ENCODE measurements around the gene SERPIND1. TPM values are rescaled to one million over a fixed set of nuclear protein-coding genes. Genes with fewer than 3 reads are reported as not detected.

SERPIND1 gene
- polyA plus RNA-seq, 1 donor from 2014 or later: not detected

GRCh38 chr22:20802922-20803553 is 29.1 kb downstream of the SERPIND1 start:
- no peak for TF ChIP-seq CTCF (IDR thresholded peaks at IDR 0.05; ENCODE audit: poor library complexity, severe bottlenecking)
- no peak for TF ChIP-seq EP300 (conservative IDR thresholded peaks at IDR 0.05; ENCODE audit: poor library complexity, severe bottlenecking)
- TF ChIP-seq TAF1 (IDR thresholded peaks at IDR 0.05; ENCODE audit: low read depth): no peak
- no peak for TF ChIP-seq SMC3 (conservative IDR thresholded peaks at IDR 0.05; ENCODE audit: poor library complexity)
- no peak for TF ChIP-seq REST (IDR thresholded peaks at IDR 0.05; ENCODE audit: borderline replicate concordance)
- TF ChIP-seq POLR2AphosphoS5 (IDR thresholded peaks at IDR 0.05): no peak
- no peak for TF ChIP-seq EZH2 (IDR thresholded peaks at IDR 0.05; ENCODE audit: borderline replicate concordance, insufficient read depth, low read length, poor library complexity, severe bottlenecking)
- no peak for TF ChIP-seq RAD21 (conservative IDR thresholded peaks at IDR 0.05)
- no peak for TF ChIP-seq MXI1 (conservative IDR thresholded peaks at IDR 0.05; ENCODE audit: poor library complexity, severe bottlenecking)
- H3K9ac ChIP-seq (ENCODE audit: low read length): no peak overlapping the region
- H3K9me2 ChIP-seq (ENCODE audit: insufficient read depth, low read length): no peaks in the 10 kb centered on the region
- H4K20me1 ChIP-seq (ENCODE audit: insufficient read depth): no peaks in the 10 kb centered on the region
- H3K27me3 ChIP-seq (ENCODE audit: insufficient read depth, low read depth, low read length): no peaks in the 10 kb centered on the region
- H3K27ac ChIP-seq (ENCODE audit: low read length): no peak overlapping the region
- H3K36me3 ChIP-seq (ENCODE audit: insufficient read depth, low read length): peaks cover 8% of the 10 kb centered on the region
- no peaks in the 10 kb centered on the region for H3K79me2 ChIP-seq (replicated peaks; ENCODE audit: insufficient read depth, low read length)
- no peak overlapping the region for H3K4me2 ChIP-seq (ENCODE audit: low read length)
- no peak overlapping the region for H2AFZ ChIP-seq (ENCODE audit: low read depth, low read length)
- H3K9me3 ChIP-seq (ENCODE audit: low read length): no peaks in the 10 kb centered on the region
- H3F3A ChIP-seq (ENCODE audit: insufficient read depth, low read length, poor library complexity, severe bottlenecking): no peaks in the 10 kb centered on the region
- no peak overlapping the region for H3K4me3 ChIP-seq (ENCODE audit: low read length)

GRCh38 chr22:20803696-20804324 is 29.9 kb downstream of the SERPIND1 start:
- Histone ChIP-seq H3K9me3 (ENCODE audit: low read length) (no peaks in the 10 kb centered on the region), H3K27me3 (ENCODE audit: insufficient read depth, low read depth, low read length) (no peaks in the 10 kb centered on the region), H3K27ac (ENCODE audit: low read length) (no peak overlapping the region), H3K36me3 (ENCODE audit: insufficient read depth, low read length) (peaks cover 8% of the 10 kb centered on the region), H2AFZ (ENCODE audit: low read depth, low read length) (no peak overlapping the region), H3K9ac (ENCODE audit: low read length) (no peak overlapping the region), H3K9me2 (ENCODE audit: insufficient read depth, low read length) (no peaks in the 10 kb centered on the region), H3K79me2 (replicated peaks; ENCODE audit: insufficient read depth, low read length) (no peaks in the 10 kb centered on the region), H3K4me2 (ENCODE audit: low read length) (no peak overlapping the region), H3K4me3 (ENCODE audit: low read length) (no peak overlapping the region), H4K20me1 (ENCODE audit: insufficient read depth) (no peaks in the 10 kb centered on the region), H3F3A (ENCODE audit: insufficient read depth, low read length, poor library complexity, severe bottlenecking) (no peaks in the 10 kb centered on the region)
- TF ChIP-seq RAD21 (conservative IDR thresholded peaks at IDR 0.05) (peak; percentile 71), MXI1 (conservative IDR thresholded peaks at IDR 0.05; ENCODE audit: poor library complexity, severe bottlenecking) (no peak), EZH2 (IDR thresholded peaks at IDR 0.05; ENCODE audit: borderline replicate concordance, insufficient read depth, low read length, poor library complexity, severe bottlenecking) (no peak), SMC3 (conservative IDR thresholded peaks at IDR 0.05; ENCODE audit: poor library complexity) (peak; percentile 67), TAF1 (IDR thresholded peaks at IDR 0.05; ENCODE audit: low read depth) (no peak), CTCF (IDR thresholded peaks at IDR 0.05; ENCODE audit: poor library complexity, severe bottlenecking) (peak; percentile 62), REST (IDR thresholded peaks at IDR 0.05; ENCODE audit: borderline replicate concordance) (no peak), POLR2AphosphoS5 (IDR thresholded peaks at IDR 0.05) (no peak)
